Activated T-helper 1 cell treated with Interleukin-2 at 50 U/mL for 16 hours (primary cell): ENCODE measurements around the gene SIM1.

Experiments
- DNase-seq: peaks from one replicate; pipeline ENCODE4 v3.0.0-alpha.2; 2020; ENCODE audit warnings: low read depth

Gene SIM1

GRCh38 chr6:100456908-100457235 lies 7.8 kb downstream of the SIM1 start:
- no peak for DNase-seq

- no peak for DNase-seq
Observed at GRCh38 chr6:100456141-100456907, 8.4 kb downstream of the SIM1 start.

- DNase-seq, result no peak
Observed at GRCh38 chr6:100455230-100456124, 9.2 kb downstream of the SIM1 start.

GRCh38 chr6:100454551-100455229 lies 10.0 kb downstream of the SIM1 start:
- no peak for DNase-seq

- DNase-seq, result no peak
Observed at GRCh38 chr6:100453701-100454521, 10.8 kb downstream of the SIM1 start.

- DNase-seq, result no peak
Observed at GRCh38 chr6:100452998-100453397, 11.7 kb downstream of the SIM1 start.

DNA sequence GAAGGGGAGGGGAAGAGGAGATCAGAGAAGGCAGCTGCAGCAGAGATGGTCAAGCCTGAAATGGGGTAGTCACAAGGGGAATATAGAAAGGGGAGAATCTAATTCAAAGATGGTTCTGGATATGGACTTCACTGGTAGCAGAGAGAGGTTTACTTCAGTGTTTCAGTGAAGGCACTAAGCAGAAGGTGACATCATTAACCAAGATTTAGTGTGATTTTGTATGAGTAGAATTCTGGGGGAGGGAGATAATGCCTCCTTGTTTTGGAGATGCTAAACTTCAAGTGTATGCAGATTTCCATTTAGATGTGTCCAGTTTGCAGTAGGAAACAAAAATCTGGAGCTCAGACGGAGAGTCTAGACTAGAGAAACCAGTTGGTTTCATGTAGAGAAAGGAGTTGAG lies 13.1 kb downstream of the SIM1 start:
- DNase-seq, result no peak

DNA sequence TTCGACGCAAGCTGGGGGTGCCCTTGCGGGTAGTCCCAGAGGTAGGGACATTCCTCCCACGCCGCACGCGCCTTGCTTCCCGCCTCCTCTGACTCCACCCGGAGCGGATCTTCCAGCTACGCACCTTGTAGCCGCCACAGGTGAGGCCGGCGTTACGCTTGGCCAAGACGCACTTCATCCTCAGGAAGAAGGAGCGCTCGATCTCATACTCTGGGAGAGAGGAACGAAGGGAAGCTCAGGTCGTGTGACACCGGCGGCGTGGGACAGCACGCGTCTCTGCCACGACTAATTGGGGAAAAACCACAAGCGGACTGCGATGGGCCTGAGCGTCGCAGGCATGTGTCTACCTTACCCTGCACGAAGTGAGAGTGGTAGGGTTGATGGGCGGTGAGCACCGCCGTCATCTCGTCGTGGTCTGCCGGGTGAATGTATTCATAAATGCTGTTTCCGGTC lies 15.5 kb downstream of the SIM1 start:
- no peak for DNase-seq

- DNase-seq, result no peak
Observed at GRCh38 chr6:100447900-100448748, 16.6 kb downstream of the SIM1 start.

DNA sequence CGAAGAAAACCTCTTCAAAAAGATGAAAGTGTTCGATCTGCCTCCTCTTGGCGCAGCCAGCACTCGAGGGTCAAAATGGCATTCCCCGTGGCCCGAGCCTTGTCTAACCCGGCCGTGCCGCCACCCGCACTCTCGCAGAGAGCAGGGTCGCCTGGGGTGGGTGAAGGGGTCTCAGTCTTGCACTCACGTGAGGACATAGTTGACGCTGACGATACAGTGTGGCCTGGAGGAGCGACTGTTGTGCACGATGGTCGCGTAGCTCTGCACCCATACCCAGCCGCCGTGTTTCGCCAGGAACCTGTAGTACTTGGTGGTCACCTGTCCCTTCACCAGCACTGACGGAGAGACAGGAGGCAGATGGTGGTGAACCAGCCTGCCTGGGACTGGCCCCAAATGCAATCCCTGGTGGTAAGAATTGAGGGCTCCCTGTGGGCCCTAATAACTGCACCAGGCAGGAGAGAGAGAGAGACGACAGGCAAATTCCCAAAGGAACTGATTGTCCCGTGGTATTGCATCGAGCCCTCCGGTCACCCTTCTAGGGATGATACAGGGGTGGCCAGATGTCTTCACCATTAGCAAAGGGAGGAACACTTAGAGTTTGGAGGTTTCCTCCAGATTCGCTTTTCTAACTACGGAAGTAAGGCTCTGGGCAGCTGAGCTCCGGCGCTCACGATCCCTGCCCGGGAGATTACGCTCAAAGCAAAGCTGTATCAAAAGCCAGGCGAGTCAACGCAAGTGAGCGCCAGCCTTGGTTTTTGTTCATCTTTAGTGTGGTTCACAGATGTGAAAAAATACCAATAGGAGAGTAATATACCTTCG lies 17.4 kb downstream of the SIM1 start:
- no peak for DNase-seq

- no peak for DNase-seq
Observed at GRCh38 chr6:100446115-100447080, 18.3 kb downstream of the SIM1 start.

DNA sequence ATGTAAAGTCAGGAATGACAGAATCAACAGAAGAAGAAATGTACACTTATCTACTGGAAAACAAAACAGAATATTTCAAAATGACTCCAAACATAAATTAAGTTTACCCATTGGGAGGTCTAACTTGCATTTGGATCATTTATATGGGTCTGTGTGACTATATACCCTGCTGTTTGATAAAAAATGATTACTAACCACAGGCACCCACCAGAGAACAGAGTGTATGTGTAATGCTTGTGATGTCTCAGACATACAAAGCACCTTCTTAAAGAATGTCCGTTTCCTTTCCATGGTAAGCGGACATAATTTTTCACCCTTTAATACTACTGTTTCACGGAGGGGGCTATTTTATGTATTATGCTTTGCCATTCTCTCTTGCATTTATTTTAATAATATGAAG lies 19.2 kb downstream of the SIM1 start:
- no peak for DNase-seq

- DNase-seq, result no peak
Observed at GRCh38 chr6:100440935-100441334, 23.8 kb downstream of the SIM1 start.

- DNase-seq, result no peak
Observed at GRCh38 chr6:100435299-100435698, 29.4 kb downstream of the SIM1 start.

GRCh38 chr6:100433726-100434435 lies 30.8 kb downstream of the SIM1 start:
- DNase-seq, result no peak

GRCh38 chr6:100432136-100432535 lies 32.6 kb downstream of the SIM1 start:
- DNase-seq, result no peak

DNA sequence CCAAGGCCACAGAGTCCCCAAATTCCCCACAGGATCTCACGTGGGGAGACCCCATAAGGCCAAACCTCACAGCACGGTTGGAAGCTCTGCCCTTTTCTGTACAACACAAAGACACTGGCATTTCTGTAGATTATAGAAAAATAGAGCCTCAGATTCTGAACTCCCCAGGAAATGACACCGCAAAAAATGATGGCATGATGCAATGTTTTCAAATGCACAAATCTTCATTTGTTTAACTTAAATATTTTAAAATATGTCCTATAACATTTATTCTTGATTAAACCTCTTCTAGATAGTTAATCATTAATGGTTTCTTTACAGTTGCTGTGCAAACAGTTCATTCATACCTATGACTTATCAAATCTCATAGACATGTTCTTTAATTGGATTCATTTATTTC lies 33.8 kb downstream of the SIM1 start:
- no peak for DNase-seq

- DNase-seq, result no peak
Observed at GRCh38 chr6:100427452-100427851, 37.3 kb downstream of the SIM1 start.
